Epithelial cell of proximal tubule (primary cell): Measurements from ENCODE around the gene PLET1. TPM values are rescaled to one million over a fixed set of nuclear protein-coding genes. Genes with fewer than 3 reads are reported as not detected.

Source experiments
- DNase-seq: peaks from one replicate; pipeline ENCODE4 v3.0.0-alpha.2; 2011; ENCODE audit warnings: low read depth
- H3K4me3 ChIP-seq: 2 replicates; pipeline ENCODE4 v1.5.1; 2011; ENCODE audit warnings: low read depth, mild to moderate bottlenecking, low read length
- total RNA-seq: library from RNA; depleted of rRNA; stranded (reverse); fragments of >200 nt; gene quantifications from 2 replicates; pipeline ENCODE4 v1.2.3, GENCODE V29; 2015
- TF ChIP-seq, protein P1 (sequence below): conservative IDR thresholded peaks from 2 replicates; pipeline ENCODE4 v1.5.1; 2012; ENCODE audit warnings: low read depth, mild to moderate bottlenecking, low read length

PLET1 gene
- total RNA-seq, 1 donor from 2014 or later, result not detected

GRCh38 chr11:112226831-112227401, 33.7 kb downstream of the PLET1 start:
- DNase-seq, result no peak

GRCh38 chr11:112226062-112226830, 34.4 kb downstream of the PLET1 start, which contains the start of gene PTS:
Gene PTS (plus strand): TSS chr11:112226428. CDS start chr11:112226444, 16 bp downstream.
- DNase-seq, result peak; percentile 46
- TF ChIP-seq, protein P1, sequence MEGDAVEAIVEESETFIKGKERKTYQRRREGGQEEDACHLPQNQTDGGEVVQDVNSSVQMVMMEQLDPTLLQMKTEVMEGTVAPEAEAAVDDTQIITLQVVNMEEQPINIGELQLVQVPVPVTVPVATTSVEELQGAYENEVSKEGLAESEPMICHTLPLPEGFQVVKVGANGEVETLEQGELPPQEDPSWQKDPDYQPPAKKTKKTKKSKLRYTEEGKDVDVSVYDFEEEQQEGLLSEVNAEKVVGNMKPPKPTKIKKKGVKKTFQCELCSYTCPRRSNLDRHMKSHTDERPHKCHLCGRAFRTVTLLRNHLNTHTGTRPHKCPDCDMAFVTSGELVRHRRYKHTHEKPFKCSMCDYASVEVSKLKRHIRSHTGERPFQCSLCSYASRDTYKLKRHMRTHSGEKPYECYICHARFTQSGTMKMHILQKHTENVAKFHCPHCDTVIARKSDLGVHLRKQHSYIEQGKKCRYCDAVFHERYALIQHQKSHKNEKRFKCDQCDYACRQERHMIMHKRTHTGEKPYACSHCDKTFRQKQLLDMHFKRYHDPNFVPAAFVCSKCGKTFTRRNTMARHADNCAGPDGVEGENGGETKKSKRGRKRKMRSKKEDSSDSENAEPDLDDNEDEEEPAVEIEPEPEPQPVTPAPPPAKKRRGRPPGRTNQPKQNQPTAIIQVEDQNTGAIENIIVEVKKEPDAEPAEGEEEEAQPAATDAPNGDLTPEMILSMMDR, result no peak
- H3K4me3 ChIP-seq, result peak within 1 kb of the TSS; percentile 78

More at GRCh38 chr11:112226831-112227401, 33.7 kb downstream of the PLET1 start:
- TF ChIP-seq, protein P1, result no peak
- peak overlapping the region; percentile 78 for H3K4me3 ChIP-seq

GRCh38 chr11:112225753-112226061, 35.0 kb downstream of the PLET1 start:
- TF ChIP-seq, protein P1, result no peak
- peak overlapping the region; percentile 78 for H3K4me3 ChIP-seq
- no peak for DNase-seq

DNA sequence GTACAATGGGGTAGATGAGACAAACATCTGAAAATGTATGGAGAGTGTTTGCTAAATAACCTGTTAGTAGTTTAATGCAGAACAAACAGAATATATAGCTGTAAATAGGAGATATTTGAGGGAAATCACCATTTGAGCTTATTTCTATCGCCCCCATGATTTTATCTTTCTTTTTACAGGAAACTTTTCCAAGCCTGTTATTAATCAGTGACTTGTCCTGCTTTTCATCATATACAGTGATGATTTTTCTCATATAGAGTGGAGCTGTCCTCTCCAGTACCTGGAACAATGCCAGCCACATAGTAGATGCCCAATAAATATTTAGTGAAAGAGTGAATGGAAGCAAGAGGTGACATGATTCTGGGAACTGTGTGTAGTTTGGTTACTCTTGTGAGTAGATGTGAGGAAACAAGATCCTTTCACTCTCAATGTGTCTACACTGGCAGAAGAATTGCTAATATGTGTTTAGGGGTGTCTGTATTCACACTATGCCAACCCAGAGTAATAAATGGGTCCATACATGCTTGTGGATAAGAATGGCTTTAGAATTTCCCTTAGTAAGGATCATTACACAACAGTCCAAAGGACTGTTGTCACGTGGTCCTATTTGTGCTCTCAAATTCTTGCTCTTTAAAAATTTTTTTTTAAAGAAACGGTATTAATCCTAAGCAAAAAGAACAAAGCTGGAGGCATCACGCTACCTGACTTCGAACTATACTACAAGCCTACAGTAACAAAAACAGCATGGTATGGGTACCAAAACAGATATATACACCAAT, 36.7 kb downstream of the PLET1 start:
- no peak for DNase-seq
- no peak overlapping the region for H3K4me3 ChIP-seq
- TF ChIP-seq, protein P1, result no peak

GRCh38 chr11:112223121-112223520, 37.5 kb downstream of the PLET1 start:
- TF ChIP-seq, protein P1, result no peak
- DNase-seq, result peak; percentile 20
- no peak overlapping the region for H3K4me3 ChIP-seq

- TF ChIP-seq, protein P1, result no peak
- DNase-seq, result no peak
- H3K4me3 ChIP-seq, result no peak overlapping the region
These were observed 38.4 kb downstream of the PLET1 start for GRCh38 chr11:112222303-112222702.
